ENCODE data around the gene DNAH17. TPM values are rescaled to one million over a fixed set of nuclear protein-coding genes. Genes with fewer than 3 reads are reported as not detected.

DNAH17 gene
- total and polyA plus RNA-seq, 2 of the 8 experiments (the other 6 are each of a cell fraction or from before 2014, with no cell fraction given) = 0.14 to 0.67 TPM

GRCh38 chr17:78601577-78602190 is 24.5 kb upstream of the DNAH17 start:
- Histone ChIP-seq H3K36me3 (ENCODE audit: control insufficient read depth in 2 of 4, insufficient read depth in 4 of 4, low read length in 3 of 4) (no peaks in the 10 kb centered on the region), H3K23ac (ENCODE audit: insufficient read length) (no peak overlapping the region), H3K4me2 (ENCODE audit: insufficient read depth in 1 of 2, low read depth in 2 of 2, low read length in 2 of 2) (no peak overlapping the region), H2AFZ (ENCODE audit: low read length) (no peak overlapping the region), H3K4ac (replicated peaks; ENCODE audit: insufficient read length, low read depth, low read length) (no peak overlapping the region), H4K91ac (replicated peaks; ENCODE audit: insufficient read length, low read length) (no peak overlapping the region), H3K4me3 (ENCODE audit: extremely low read depth in 1 of 4, insufficient read depth in 2 of 4, low read depth in 3 of 4, low read length in 4 of 4) (no peak overlapping the region), H3K23me2 (ENCODE audit: low read depth, low read length) (no peaks in the 10 kb centered on the region), H3K79me2 (ENCODE audit: control insufficient read depth in 1 of 2, insufficient read depth in 2 of 2, low read length in 2 of 2) (no peaks in the 10 kb centered on the region), H3K56ac (replicated peaks; ENCODE audit: insufficient read length, low read depth, low read length) (no peak overlapping the region), H4K5ac (ENCODE audit: insufficient read length, low read depth, low read length) (no peak overlapping the region), H2BK15ac (ENCODE audit: low read length) (no peak overlapping the region), H3K4me1 (replicated peaks in 1 of 4; ENCODE audit: control insufficient read depth in 3 of 4, insufficient read depth in 4 of 4, low read length in 3 of 4) (peaks cover 3 to 6% (median 4%) of the 10 kb centered on the region in 4 experiments; a peak in 6 of 7 replicates), H2BK120ac (replicated peaks; ENCODE audit: low read depth, low read length) (no peak overlapping the region), H2BK20ac (ENCODE audit: low read length) (no peak overlapping the region), H2AK5ac (ENCODE audit: low read depth, low read length) (no peak overlapping the region), H3K14ac (ENCODE audit: insufficient read length) (no peak overlapping the region), H3K18ac (ENCODE audit: extremely low read depth, low read length) (no peak overlapping the region), H2BK5ac (ENCODE audit: low read depth, low read length) (no peak overlapping the region), H4K8ac (ENCODE audit: extremely low read depth, insufficient read depth, low read length) (no peak overlapping the region), H3K27ac (ENCODE audit: low read depth, low read length) (no peak overlapping the region), H3K9ac (replicated peaks in 1 of 4; ENCODE audit: extremely low read depth in 1 of 4, low read depth in 3 of 4, low read length in 3 of 4) (no peak overlapping the region), H2BK12ac (ENCODE audit: low read depth, low read length) (no peak overlapping the region), H3K9me3 (ENCODE audit: insufficient read depth in 2 of 2, low read depth in 1 of 2, low read length in 1 of 2) (no peaks in the 10 kb centered on the region), H3K79me1 (ENCODE audit: low read depth, low read length) (no peaks in the 10 kb centered on the region), H4K20me1 (replicated peaks in 1 of 2; ENCODE audit: control insufficient read depth in 1 of 2, insufficient read depth in 2 of 2, low read length in 2 of 2) (no peaks in the 10 kb centered on the region), H3K27me3 (replicated peaks in 1 of 4; ENCODE audit: control insufficient read depth in 3 of 4, extremely low read depth in 1 of 4, insufficient read depth in 3 of 4, low read length in 3 of 4) (no peaks in the 10 kb centered on the region; a peak in 1 of 7 replicates)
- ChIA-PET POLR2A (ENCODE audit: partially characterized antibody) (interaction anchor here (1.5 kb wide), 1 partner anchor 103 kb away, joined by 3 read pairs; no protein-coding TSS in a partner anchor), CTCF (ENCODE audit: partially characterized antibody) (interaction anchor here (0.8 to 1.6 kb wide), 12 partner anchors 10 to 424 kb away, joined by 3 to 5 read pairs (median 3); no protein-coding TSS in a partner anchor)
- no peak for FAIRE-seq
- TF ChIP-seq YY1 (IDR thresholded peaks at IDR 0.05; ENCODE audit: low read depth, low read length) (no peak), TAF1 (IDR thresholded peaks at IDR 0.05; ENCODE audit: low read depth, low read length) (no peak), GTF2F1 (IDR thresholded peaks at IDR 0.05; ENCODE audit: borderline replicate concordance, low read depth, low read length) (no peak), HDAC6 (IDR thresholded peaks at IDR 0.05; ENCODE audit: low read depth, low read length) (no peak), RBBP5 (IDR thresholded peaks at IDR 0.05; ENCODE audit: borderline replicate concordance, low read depth, low read length) (no peak), EGR1 (IDR thresholded peaks at IDR 0.05; ENCODE audit: borderline replicate concordance, low read depth, low read length) (no peak), KDM5A (IDR thresholded peaks at IDR 0.05; ENCODE audit: low read length) (no peak), BRCA1 (IDR thresholded peaks at IDR 0.05; ENCODE audit: low read depth, low read length) (no peak), E2F6 (IDR thresholded peaks at IDR 0.05) (no peak), RFX5 (IDR thresholded peaks at IDR 0.05; ENCODE audit: borderline replicate concordance, low read depth, low read length) (no peak)
- 83% methylated on average over 9 of the region's 9 CpGs; no CpG with 5 or more reads in 1 of the 2 experiments for WGBS, 2 experiments (ENCODE audit: extremely low coverage in 1 of 2, insufficient coverage in 1 of 2, insufficient read length in 1 of 2, insufficient replicate concordance in 2 of 2, low coverage in 1 of 2, low lambda C conversion rate in 2 of 2, missing lambda C conversion rate in 1 of 2)
- DNase-seq (ENCODE audit: low read depth in 1 of 2, low spot score in 2 of 2) = no peak
